Subcutaneous adipose tissue (tissue), 4 donors: ENCODE data around the gene VAMP1. TPM values are rescaled to one million over a fixed set of nuclear protein-coding genes. Genes with fewer than 3 reads are reported as not detected.

Source experiments
- CTCF ChIP-seq: fragments of 450-650 bp; IDR thresholded peaks from one replicate; pipeline ENCODE4 v1.5.1; 2016; ENCODE audit warnings: low read depth, mild to moderate bottlenecking, control low read depth, antibody characterized with exemption, moderate library complexity
- total RNA-seq, 4 donors: library from RNA; depleted of rRNA; stranded (reverse); fragments of >200 nt; gene quantifications; one replicate each; pipeline ENCODE4 v1.1.0, GENCODE V29; 2016

Gene VAMP1
- total RNA-seq, result 10 to 100 TPM in 1 of 4 donors, 1 to 10 TPM in 2, under 1 TPM in 1; 0.82 to 12.8 (median 5.0) TPM

GRCh38 chr12:6470375-6471163 lies at the start of gene VAMP1:
Gene VAMP1, minus strand, starts transcription at chr12:6470677. Its CDS starts 146 bp downstream, at chr12:6470531.
- no peak for TF ChIP-seq CTCF

- TF ChIP-seq CTCF, result no peak
Observed at GRCh38 chr12:6520186-6520585, 49.7 kb upstream of the VAMP1 start.

GRCh38 chr12:6508087-6508486 lies 37.6 kb upstream of the VAMP1 start:
- TF ChIP-seq CTCF, result no peak

GRCh38 chr12:6507102-6507998 lies 36.9 kb upstream of the VAMP1 start:
- TF ChIP-seq CTCF, result no peak

- TF ChIP-seq CTCF, result no peak
Observed at GRCh38 chr12:6500466-6500865, 30.0 kb upstream of the VAMP1 start.

- no peak for TF ChIP-seq CTCF
Observed at GRCh38 chr12:6494968-6495367, 24.5 kb upstream of the VAMP1 start.

- no peak for TF ChIP-seq CTCF
Observed at GRCh38 chr12:6494258-6494743, 23.8 kb upstream of the VAMP1 start.
